Measurements from ENCODE around the gene FANCE. TPM values are rescaled to one million over a fixed set of nuclear protein-coding genes. Genes with fewer than 3 reads are reported as not detected.
A peak's percentile ranks its signal among the peaks of the same experiment; 100 is the strongest.

Gene FANCE
- total RNA-seq, 1 experiment from 2014 or later, result 19.2 TPM

DNA sequence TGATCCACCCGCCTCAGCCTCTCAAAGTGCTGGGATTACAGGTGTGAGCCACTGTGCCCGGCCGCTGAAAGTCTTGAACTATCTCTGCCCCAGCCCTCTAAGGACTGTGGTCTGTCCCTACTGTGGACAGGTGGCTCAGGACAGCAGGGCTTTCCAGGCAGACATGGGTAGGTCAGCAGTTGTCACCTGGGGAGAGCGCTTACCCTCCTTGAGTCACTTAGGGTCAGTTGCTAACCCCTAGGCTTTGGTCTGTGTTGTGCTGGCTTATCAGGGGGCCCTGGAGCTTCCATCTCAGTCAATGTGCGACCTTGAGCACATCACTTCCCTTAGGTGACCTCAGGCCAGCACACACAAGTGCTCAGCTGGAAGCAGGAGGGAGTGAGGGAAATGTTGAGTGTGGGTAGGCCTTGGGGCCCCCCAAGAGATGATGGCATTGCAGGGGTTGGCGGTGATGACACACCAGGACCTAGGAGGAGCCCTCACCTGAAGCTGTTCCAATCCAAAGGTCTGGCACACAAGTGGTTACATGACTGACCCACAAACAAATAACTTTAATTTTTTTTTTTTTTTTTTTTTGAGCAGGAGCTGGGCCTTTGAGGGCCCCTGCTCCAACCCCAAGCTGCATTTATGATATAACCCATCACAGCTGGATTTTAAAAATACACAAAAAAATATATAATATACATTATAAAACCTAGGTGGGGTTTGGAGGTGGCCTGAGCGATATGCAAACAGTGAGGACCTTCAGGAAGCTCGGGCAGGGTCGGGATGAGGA is 21.1 kb downstream of the FANCE start:
- ChIA-PET CTCF (no interaction called here), POLR2A (ENCODE audit: low non-redundant PET) (no interaction called here)
- no TSS peak for BruUV-seq (replicated peaks)
- Histone ChIP-seq H3K27me3 (replicated peaks; ENCODE audit: insufficient read depth, low read depth, low read length, poor library complexity) (no peaks in the 10 kb centered on the region), H3K4me3 (ENCODE audit: low read depth, low read length, poor library complexity, severe bottlenecking) (no peak overlapping the region), H3K4me1 (ENCODE audit: insufficient read depth, low read length, poor library complexity, severe bottlenecking) (peaks cover 17% of the 10 kb centered on the region), H3K36me3 (ENCODE audit: insufficient read depth, low read length, poor library complexity, severe bottlenecking) (peaks cover 54% of the 10 kb centered on the region), H3K9me3 (ENCODE audit: low read depth, low read length, poor library complexity, severe bottlenecking) (no peaks in the 10 kb centered on the region), H3K27ac (ENCODE audit: low read depth, low read length, poor library complexity, severe bottlenecking) (peak overlapping the region; percentile 30)
- intact Hi-C loops (cut with micrococcal nuclease; ENCODE audit: unreplicated experiment), result no loop called here
- DNase-seq (ENCODE audit: low spot score), result no peak
- TF ChIP-seq EZH2 (IDR thresholded peaks at IDR 0.05; ENCODE audit: borderline replicate concordance, low read depth, low read length, poor library complexity, severe bottlenecking) (no peak), CTCF (conservative IDR thresholded peaks at IDR 0.05; ENCODE audit: low read depth, low read length) (no peak)

GRCh38 chr6:35473850-35474130 is 21.7 kb downstream of the FANCE start:
- Histone ChIP-seq H3K9me3 (ENCODE audit: low read depth, low read length, poor library complexity, severe bottlenecking) (no peaks in the 10 kb centered on the region), H3K27ac (ENCODE audit: low read depth, low read length, poor library complexity, severe bottlenecking) (no peak overlapping the region), H3K27me3 (replicated peaks; ENCODE audit: insufficient read depth, low read depth, low read length, poor library complexity) (no peaks in the 10 kb centered on the region), H3K4me1 (ENCODE audit: insufficient read depth, low read length, poor library complexity, severe bottlenecking) (peaks cover 17% of the 10 kb centered on the region), H3K36me3 (ENCODE audit: insufficient read depth, low read length, poor library complexity, severe bottlenecking) (peaks cover 50% of the 10 kb centered on the region), H3K4me3 (ENCODE audit: low read depth, low read length, poor library complexity, severe bottlenecking) (no peak overlapping the region)
- ChIA-PET CTCF (no interaction called here), POLR2A (ENCODE audit: low non-redundant PET) (no interaction called here)
- TF ChIP-seq EZH2 (IDR thresholded peaks at IDR 0.05; ENCODE audit: borderline replicate concordance, low read depth, low read length, poor library complexity, severe bottlenecking) (no peak), CTCF (conservative IDR thresholded peaks at IDR 0.05; ENCODE audit: low read depth, low read length) (no peak)
- BruUV-seq (replicated peaks), result no TSS peak
- no peak for DNase-seq (ENCODE audit: low spot score)
- intact Hi-C loops (cut with micrococcal nuclease; ENCODE audit: unreplicated experiment), result no loop called here

DNA sequence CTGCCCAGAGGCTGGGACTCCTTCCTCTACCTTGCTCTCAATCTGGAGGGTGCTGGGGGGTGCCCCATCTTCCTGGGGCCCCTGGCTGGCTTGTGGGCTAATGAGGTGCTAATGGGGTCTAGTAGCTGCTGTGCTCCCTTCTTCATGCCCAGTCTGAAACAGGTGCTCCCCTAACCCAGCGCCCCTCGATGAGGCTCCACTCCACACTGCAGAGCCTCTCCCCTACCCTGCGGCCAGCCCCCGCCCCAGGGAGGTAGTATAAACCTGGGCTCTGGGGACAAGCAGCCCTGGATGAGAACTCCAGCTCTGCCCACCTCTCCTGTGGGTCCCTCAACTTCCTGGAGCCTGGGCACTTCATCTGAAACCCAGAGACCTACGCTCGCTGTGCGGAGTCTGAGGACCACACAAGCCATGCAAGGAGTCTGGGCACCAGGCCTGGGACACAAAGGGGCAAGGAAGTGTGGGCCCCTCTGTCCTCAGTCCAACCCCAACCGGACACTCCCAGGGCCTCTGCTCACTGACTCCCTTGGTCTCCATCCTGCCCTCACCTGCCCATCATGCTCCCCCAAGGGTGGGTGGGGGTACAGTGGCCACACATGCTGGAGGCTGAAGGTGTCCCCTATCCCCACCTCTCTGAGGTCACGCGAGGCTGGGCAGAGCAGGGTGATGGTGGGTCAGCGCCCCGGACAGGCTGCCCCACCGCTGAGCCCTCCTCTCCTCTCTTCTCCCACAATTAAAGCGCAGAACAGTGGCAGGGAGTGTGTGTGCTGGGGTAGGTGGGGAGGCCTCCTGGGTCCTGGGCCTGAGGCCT is 22.2 kb downstream of the FANCE start:
- H3K4me3 ChIP-seq (ENCODE audit: low read depth, low read length, poor library complexity, severe bottlenecking), result no peak overlapping the region
- H3K36me3 ChIP-seq (ENCODE audit: insufficient read depth, low read length, poor library complexity, severe bottlenecking), result peaks cover 45% of the 10 kb centered on the region
- no TSS peak for BruUV-seq (replicated peaks)
- peaks cover 17% of the 10 kb centered on the region for H3K4me1 ChIP-seq (ENCODE audit: insufficient read depth, low read length, poor library complexity, severe bottlenecking)
- intact Hi-C loops (cut with micrococcal nuclease; ENCODE audit: unreplicated experiment), result no loop called here
- CTCF ChIA-PET, result no interaction called here
- no peak for TF ChIP-seq CTCF (conservative IDR thresholded peaks at IDR 0.05; ENCODE audit: low read depth, low read length)
- TF ChIP-seq EZH2 (IDR thresholded peaks at IDR 0.05; ENCODE audit: borderline replicate concordance, low read depth, low read length, poor library complexity, severe bottlenecking), result no peak
- no peak for DNase-seq (ENCODE audit: low spot score)
- no peak overlapping the region for H3K27ac ChIP-seq (ENCODE audit: low read depth, low read length, poor library complexity, severe bottlenecking)
- H3K9me3 ChIP-seq (ENCODE audit: low read depth, low read length, poor library complexity, severe bottlenecking), result no peaks in the 10 kb centered on the region
- H3K27me3 ChIP-seq (replicated peaks; ENCODE audit: insufficient read depth, low read depth, low read length, poor library complexity), result no peaks in the 10 kb centered on the region
- POLR2A ChIA-PET (ENCODE audit: low non-redundant PET), result no interaction called here

All from A673 (cell line).